Loucy (cell line): ENCODE data around the gene ACTN1.

Experiments used
- H2AFZ ChIP-seq: fragments of 200-600 bp; sonication (generic); 2 replicates; pipeline ENCODE4 v1.6.0; 2016; ENCODE audit warnings: antibody characterized with exemption, mild to moderate bottlenecking, low read length, moderate library complexity
- H3F3A ChIP-seq: fragments of 200-600 bp; 2 replicates; pipeline ENCODE4 v1.6.0; 2016; ENCODE audit warnings: antibody characterized with exemption, low read depth, mild to moderate bottlenecking
- H3K27me3 ChIP-seq: fragments of 200-600 bp; sonication (generic); 2 replicates; pipeline ENCODE4 v1.6.1; 2014; ENCODE audit warnings: low read length, mild to moderate bottlenecking; ENCODE audit not compliant: insufficient read depth, poor library complexity, severe bottlenecking
- H3K36me3 ChIP-seq: fragments of 200-600 bp; sonication (generic); 2 replicates; pipeline ENCODE4 v1.6.1; 2016; ENCODE audit warnings: low read length; ENCODE audit not compliant: insufficient read depth
- H3K4me1 ChIP-seq: fragments of 200-600 bp; sonication (generic); 2 replicates; pipeline ENCODE4 v1.5.1; 2014; ENCODE audit warnings: low read length, mild to moderate bottlenecking; ENCODE audit not compliant: insufficient read depth, poor library complexity, severe bottlenecking
- H3K4me2 ChIP-seq: fragments of 200-600 bp; sonication (generic); 2 replicates; pipeline ENCODE4 v1.6.0; 2014; ENCODE audit warnings: antibody characterized with exemption, low read length, low read depth, mild to moderate bottlenecking; ENCODE audit not compliant: poor library complexity, severe bottlenecking
- H3K4me3 ChIP-seq: fragments of 200-600 bp; sonication (generic); 2 replicates; pipeline ENCODE4 v1.5.1; 2014; ENCODE audit warnings: low read length, mild to moderate bottlenecking, mixed read lengths; ENCODE audit not compliant: poor library complexity, severe bottlenecking
- H3K79me2 ChIP-seq: fragments of 200-600 bp; sonication (generic); 2 replicates; pipeline ENCODE4 v1.6.1; 2014; ENCODE audit warnings: low read length; ENCODE audit not compliant: insufficient read depth
- H3K9ac ChIP-seq: fragments of 200-600 bp; sonication (generic); 2 replicates; pipeline ENCODE4 v1.6.0; 2014; ENCODE audit warnings: mild to moderate bottlenecking, low read depth, low read length, moderate library complexity; ENCODE audit not compliant: poor library complexity, severe bottlenecking
- H3K9me2 ChIP-seq: fragments of 200-600 bp; sonication (generic); replicated peaks from 2 replicates; pipeline ENCODE4 v1.6.1; 2016; ENCODE audit warnings: low read depth, low read length, mixed read lengths
- H3K9me3 ChIP-seq: fragments of 200-600 bp; sonication (generic); 2 replicates; pipeline ENCODE4 v1.6.1; 2014; ENCODE audit warnings: mild to moderate bottlenecking, antibody characterized with exemption, low read length, low read depth; ENCODE audit not compliant: insufficient read depth
- H4K20me1 ChIP-seq: fragments of 200-600 bp; sonication (generic); 2 replicates; pipeline ENCODE4 v1.6.0; 2014; ENCODE audit warnings: antibody characterized with exemption, low read length, mild to moderate bottlenecking; ENCODE audit not compliant: insufficient read depth, poor library complexity, severe bottlenecking
- EZH2phosphoT487 ChIP-seq: fragments of 200-600 bp; IDR thresholded peaks from 2 replicates; pipeline ENCODE4 v1.6.1; 2018; ENCODE audit warnings: antibody characterized with exemption, mild to moderate bottlenecking, moderate library complexity, borderline replicate concordance
- TF ChIP-seq, protein P1 (sequence below): fragments of 200-600 bp; sonication (generic); conservative IDR thresholded peaks from 2 replicates; pipeline ENCODE4 v1.5.1; 2014; ENCODE audit warnings: mild to moderate bottlenecking, antibody characterized with exemption, low read length

Gene ACTN1

DNA sequence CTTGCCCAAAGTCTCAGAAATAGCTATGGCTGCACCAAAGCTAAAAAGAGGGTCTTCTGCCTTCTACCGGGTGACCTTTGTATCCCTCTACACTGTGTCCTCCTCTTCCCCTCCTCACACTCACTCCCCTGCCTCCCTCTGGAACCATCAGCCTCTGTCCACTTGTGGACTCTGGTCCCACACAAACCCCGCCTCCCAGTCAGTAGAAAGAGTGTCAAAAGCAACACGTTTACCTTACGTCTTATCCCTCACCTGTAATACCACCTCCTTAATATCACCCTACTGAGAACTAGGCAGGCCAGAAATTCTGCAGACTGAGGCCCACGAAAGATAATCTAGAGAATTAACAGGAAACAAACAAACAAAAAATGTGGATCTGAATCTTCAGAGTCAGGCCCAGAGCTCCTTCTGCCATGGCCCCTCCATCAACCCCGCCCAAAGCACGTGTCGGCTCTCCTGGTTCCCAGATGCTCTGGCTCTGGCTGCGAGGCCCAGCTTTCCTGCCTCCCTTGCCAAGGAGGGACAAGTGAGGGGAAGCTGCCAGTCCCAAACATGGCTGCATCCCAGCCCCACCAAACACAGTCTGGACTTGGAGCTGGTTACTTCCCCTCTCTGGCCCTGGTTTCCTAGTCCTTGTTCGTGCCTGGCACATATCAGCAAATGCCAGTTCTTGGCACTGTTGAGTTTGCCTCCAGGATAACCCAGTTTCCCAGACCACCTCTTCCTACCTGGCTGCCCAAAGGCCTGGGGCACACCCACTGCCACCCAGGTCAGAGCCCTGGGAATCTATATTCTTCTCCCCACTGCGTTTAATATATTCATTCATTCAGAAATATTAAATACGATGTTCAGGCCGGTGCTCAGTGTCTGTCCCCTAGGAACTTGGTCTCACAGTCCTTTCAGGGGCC, 2.7 kb downstream of the ACTN1 start:
- Histone ChIP-seq H3F3A (no peaks in the 10 kb centered on the region), H2AFZ (no peak overlapping the region), H3K9me2 (no peaks in the 10 kb centered on the region), H3K4me1 (peaks cover 42% of the 10 kb centered on the region), H4K20me1 (peaks cover 42% of the 10 kb centered on the region), H3K9me3 (no peaks in the 10 kb centered on the region; the same call in 1 of the 2 replicates), H3K4me2 (peak overlapping the region; percentile 98), H3K9ac (peak overlapping the region; percentile 96), H3K79me2 (peaks cover 71% of the 10 kb centered on the region), H3K27me3 (peaks cover 7% of the 10 kb centered on the region), H3K4me3 (peak overlapping the region; percentile 100), H3K36me3 (peaks cover 21% of the 10 kb centered on the region)
- TF ChIP-seq, protein P1, sequence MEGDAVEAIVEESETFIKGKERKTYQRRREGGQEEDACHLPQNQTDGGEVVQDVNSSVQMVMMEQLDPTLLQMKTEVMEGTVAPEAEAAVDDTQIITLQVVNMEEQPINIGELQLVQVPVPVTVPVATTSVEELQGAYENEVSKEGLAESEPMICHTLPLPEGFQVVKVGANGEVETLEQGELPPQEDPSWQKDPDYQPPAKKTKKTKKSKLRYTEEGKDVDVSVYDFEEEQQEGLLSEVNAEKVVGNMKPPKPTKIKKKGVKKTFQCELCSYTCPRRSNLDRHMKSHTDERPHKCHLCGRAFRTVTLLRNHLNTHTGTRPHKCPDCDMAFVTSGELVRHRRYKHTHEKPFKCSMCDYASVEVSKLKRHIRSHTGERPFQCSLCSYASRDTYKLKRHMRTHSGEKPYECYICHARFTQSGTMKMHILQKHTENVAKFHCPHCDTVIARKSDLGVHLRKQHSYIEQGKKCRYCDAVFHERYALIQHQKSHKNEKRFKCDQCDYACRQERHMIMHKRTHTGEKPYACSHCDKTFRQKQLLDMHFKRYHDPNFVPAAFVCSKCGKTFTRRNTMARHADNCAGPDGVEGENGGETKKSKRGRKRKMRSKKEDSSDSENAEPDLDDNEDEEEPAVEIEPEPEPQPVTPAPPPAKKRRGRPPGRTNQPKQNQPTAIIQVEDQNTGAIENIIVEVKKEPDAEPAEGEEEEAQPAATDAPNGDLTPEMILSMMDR: no peak
- TF ChIP-seq EZH2phosphoT487: no peak

DNA sequence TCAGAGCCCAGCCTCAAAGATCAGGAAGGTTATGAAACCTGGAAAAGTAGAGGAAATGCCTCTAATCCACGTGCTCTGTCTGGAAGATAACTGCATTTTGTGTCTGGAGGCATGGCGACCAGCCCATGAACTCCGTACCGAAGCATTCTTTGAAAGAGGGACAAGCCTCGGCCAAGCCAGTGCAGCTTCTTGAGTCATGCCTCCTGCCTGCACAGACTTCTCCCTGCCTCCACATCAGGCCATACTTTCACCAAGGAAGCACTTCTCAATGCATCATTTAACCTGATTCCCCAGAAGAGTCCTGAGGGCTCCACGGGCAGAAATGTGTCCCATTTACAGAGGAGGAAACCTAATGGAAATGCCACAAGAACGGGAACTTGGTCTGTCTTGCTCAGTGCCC, 3.4 kb downstream of the ACTN1 start:
- TF ChIP-seq, protein P1: no peak
- TF ChIP-seq EZH2phosphoT487: no peak
- Histone ChIP-seq H3K4me2 (peak overlapping the region; percentile 98), H3F3A (0 out of 2 replicates have a peak, but pooled peaks cover 2% of the 10 kb centered on the region), H3K9ac (peak overlapping the region; percentile 96), H3K4me3 (peak overlapping the region; percentile 100), H4K20me1 (peaks cover 50% of the 10 kb centered on the region), H3K79me2 (peaks cover 79% of the 10 kb centered on the region), H3K27me3 (peaks cover 7% of the 10 kb centered on the region), H3K4me1 (peaks cover 49% of the 10 kb centered on the region), H2AFZ (no peak overlapping the region), H3K9me3 (no peaks in the 10 kb centered on the region; the same call in 1 of the 2 replicates), H3K36me3 (peaks cover 21% of the 10 kb centered on the region), H3K9me2 (no peaks in the 10 kb centered on the region)

DNA sequence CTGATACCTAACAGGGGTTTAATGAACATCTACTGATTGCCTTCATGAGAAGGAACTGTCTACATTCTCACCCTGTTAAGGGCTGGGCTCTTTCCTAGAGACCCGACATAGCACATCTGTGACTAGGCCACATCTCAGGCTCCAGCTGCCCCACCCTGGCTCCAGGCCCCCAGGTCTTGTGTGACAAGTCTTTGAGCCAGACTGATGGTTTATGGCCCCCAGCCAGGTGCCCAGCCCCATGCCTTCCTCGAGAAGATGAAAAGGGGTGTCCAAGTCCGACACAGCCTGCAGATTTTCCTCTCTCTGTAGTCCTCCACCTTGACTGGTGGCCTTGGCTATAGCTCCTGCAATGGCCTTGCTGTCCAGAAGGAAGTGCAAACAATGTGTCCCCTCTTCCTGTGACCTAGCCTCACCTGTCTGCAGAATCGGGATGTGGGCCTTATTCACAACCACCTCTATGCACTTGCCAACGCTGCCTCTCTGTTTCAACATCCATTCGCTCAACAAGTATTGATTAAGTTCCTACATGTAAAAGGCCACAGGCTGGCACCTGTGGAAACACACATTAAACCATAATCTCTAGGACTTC, 4.2 kb downstream of the ACTN1 start:
- Histone ChIP-seq H3K79me2 (peaks cover 87% of the 10 kb centered on the region), H3K36me3 (peaks cover 21% of the 10 kb centered on the region), H3K9ac (peak overlapping the region; percentile 96), H3K4me2 (peak overlapping the region; percentile 98), H2AFZ (no peak overlapping the region), H3K27me3 (peaks cover 7% of the 10 kb centered on the region), H3K4me3 (peak overlapping the region; percentile 100), H3K9me2 (no peaks in the 10 kb centered on the region), H3K9me3 (no peaks in the 10 kb centered on the region; the same call in 1 of the 2 replicates), H3F3A (0 out of 2 replicates have a peak, but pooled peaks cover 5% of the 10 kb centered on the region), H3K4me1 (peaks cover 52% of the 10 kb centered on the region), H4K20me1 (peaks cover 58% of the 10 kb centered on the region)
- TF ChIP-seq, protein P1: no peak
- TF ChIP-seq EZH2phosphoT487: no peak
